Inferior parietal cortex (tissue), 1 donor: ENCODE measurements around the gene BMP6.

Experiments used
- DNase-seq: peaks from one replicate; pipeline ENCODE4 v3.0.0-alpha.2; 2016; ENCODE audit errors: extremely low spot score

The BMP6 gene

DNA sequence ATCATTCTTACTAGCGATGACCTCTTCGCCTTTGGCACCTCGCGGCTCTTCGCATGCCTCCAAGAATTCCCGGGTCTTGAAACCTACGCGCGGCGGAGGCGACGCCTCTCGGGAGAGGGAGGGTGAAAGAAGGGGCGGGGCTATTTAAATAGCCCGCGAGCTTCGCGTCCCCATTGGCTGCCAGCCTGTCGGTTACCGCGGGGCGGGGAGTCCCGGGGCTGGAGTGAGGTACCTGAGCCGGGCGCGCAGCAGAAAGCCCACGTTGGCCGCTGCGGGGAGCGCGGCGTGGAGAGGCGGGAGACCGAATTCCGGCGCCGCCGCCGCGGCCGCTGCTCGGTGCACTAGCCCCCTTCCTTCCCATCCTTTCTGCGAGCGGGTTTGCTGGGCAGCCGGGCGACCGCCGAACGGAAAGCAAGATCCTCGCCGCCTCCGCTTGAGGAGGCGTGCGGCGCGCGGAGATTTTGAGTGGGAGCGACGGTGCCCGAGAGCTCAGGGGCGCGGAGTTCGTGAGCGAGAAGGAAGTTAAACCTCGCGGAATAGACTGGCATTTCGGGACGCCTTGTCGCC, at the start of gene BMP6:
TSS of gene BMP6 (plus strand) at position 251 of the 567 bp plus-strand sequence. CDS start 857 bp downstream, outside the sequence.
- DNase-seq, result peak; percentile 72

DNA sequence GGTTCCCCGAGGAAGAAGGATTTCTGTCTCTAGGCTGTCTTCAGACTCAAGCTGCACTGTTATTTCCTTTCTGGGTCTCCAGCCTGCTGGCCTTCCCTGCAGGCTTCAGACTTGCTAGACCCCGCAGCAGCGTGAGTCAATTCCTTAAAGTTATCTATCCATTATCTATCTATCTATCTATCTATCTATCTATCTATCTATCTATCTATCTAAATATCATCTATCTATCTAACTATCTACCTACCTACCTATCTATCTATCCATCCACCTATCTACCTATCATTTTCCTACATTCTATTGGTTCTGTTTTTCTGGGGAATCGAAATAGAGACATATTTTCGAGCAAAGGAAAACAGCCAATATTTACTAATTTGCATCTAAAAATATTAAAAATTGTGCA, 48.7 kb upstream of the BMP6 start:
- no peak for DNase-seq

DNA sequence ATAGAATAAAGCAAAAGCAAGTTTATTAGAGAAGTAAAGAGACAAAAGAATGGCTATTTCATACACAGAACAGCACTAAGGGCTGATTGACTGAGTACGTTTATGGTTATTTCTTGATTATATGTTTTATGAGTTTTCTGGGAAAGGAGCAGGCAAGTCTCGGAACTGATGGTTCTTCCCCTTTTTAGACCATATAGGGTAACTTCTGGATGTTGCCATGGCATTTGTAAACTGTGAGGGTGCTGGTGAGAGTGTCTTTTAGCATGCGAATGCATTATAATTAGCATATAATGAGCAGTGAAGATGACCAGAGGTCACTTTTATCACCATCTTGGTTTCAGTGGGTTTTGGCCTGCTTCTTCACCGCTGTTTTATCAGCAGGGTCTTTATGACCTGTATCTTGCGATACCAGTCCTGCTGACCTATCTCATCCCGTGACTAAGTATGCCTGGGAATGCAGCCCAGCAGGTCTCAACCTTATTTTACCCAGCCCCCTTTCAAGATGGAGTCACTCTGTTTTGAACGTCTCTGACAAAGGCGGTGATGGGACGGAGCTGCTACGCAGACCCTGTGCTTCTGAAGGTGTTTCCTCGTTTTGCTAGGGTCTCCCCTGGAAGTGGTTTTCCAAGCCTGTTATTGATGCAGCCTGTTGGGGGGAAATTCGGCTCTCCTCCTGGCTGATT, 45.4 kb upstream of the BMP6 start:
- no peak for DNase-seq

DNA sequence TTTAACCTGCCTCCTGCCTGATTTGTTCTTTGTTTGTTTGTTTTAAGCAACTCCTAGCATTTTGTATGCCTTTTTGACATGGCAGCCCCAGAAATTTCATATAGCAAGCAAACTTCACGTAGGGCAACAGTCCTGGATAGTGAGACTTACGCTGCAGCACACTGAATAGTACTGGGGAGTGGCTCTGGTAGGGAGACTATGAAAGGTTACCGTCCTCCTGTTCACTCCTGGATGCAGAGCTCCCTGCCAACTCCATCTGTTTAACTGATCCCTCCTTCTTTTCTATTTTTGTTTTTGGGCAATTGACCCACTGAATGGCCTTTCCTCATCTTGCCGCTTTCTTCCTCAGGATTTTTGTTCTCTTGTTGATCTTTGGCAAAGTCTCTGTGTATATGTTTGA, 44.5 kb upstream of the BMP6 start:
- no peak for DNase-seq

DNA sequence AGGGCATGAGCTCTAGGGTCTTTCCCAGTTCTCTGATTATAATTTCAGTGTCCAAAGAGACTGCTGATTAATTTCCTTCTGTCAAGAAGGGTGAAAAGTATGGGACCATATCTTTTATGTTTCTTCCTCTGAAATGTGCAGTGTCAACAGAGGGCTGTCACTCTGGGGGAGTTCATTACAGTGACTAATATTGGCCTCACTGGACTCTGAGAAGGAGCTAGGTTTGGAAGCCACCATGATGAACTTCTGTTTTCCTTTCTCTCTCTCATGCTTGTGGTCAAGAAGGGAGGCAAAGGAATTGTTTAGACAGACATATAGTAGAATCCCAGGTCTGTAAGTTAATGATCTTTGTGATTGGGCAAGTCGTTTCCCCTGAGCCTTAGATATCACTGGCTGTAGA, 41.8 kb upstream of the BMP6 start:
- DNase-seq, result no peak

DNA sequence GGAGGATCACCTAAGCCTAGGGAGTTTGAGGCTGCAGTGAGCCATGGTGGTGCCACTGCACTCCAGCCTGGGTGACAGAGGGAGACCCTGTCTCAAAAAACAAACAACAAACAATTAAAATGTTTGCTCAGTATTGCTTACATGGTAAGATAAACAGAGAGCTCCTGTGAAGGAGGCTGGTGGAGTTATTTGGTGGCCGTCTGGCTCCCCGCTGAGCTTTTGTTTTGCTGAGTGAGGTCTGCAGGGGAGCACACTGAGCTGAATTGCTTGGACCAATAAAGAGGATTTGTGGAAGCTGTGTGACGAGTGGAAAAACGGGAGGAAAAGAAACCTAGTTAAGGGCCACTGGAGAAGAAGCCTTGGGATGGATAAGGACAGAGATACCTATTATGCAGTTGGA, 41.1 kb upstream of the BMP6 start:
- DNase-seq, result no peak

DNA sequence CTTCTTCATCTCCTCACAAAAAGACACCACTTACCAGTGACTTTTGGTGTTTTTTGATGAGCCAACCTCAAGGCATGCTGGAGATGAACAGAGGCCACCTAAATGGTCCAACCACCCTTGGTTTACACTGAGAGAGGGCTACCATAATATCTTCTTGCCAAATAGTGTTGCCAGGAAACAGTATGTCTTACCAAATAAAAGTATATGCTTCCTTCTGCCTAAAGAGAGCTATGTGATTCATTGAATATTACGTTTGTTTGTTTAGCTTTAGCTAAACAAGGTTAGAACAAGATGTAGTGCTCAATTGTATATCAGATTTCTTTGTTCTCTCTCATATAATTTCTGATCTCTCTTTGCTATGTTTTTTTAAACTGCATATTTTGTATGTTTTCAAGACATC, 40.6 kb upstream of the BMP6 start:
- no peak for DNase-seq

DNA sequence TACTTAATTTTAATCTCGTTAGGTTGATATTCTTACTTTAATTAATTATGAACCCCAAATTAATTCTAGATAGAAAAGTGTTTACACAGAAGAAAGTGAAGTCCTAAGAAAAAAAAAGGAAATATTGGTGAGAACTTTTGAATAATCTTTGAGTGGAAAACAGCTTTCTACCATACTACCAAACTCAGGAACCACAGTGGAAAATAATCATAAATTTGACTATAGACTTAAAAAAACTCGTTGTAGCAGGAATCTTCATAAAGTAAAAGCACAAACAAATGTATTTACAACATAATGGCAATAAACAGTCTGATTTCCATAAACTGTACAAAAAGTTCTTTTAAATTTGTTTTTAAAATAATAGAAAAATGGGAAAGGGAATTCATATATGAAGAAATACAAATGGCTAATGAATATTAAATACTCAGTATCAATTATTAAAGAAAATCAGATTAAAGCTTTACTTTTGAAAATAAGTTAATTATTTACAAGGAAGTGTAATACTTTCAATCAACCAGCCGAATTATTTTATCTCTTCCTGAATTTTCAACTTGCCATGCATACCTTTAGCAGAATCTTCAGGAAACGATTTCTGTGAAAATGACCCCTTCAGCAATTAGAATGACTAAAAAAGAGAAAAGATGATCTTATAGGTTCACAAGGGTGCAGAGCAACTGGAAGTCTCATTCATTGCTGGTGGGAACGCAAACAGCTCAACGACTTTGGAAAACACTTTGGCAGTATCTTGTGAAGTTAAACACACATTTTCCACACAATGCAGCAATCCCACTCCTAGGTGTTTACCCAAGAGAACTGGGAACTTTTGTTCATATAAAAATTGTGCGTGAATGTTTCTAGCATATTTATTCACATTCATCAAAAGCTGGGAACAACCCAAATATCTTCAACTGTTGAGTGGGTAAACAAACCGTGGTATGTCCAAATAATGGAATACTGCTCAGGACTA, 38.5 kb upstream of the BMP6 start:
- DNase-seq, result no peak

DNA sequence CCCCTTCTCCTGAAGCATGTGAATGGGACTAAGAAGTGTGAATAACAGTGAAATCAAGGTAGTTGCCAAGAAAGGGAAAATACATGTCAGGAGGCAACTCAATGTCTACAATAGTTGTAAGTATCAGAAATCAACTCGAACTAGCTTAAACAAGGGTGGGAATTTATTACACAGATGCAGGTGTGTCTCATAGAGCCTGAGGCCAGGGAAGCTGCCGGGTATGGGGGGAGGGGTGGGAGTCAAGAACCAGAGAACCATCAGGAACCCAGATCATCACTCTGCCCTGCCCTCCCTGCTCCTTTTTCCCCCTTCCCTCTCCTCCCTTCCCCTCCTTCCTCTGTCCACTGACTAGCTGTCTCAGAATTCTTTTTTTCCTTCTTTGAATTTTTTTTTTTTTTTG, 34.9 kb upstream of the BMP6 start:
- no peak for DNase-seq

DNA sequence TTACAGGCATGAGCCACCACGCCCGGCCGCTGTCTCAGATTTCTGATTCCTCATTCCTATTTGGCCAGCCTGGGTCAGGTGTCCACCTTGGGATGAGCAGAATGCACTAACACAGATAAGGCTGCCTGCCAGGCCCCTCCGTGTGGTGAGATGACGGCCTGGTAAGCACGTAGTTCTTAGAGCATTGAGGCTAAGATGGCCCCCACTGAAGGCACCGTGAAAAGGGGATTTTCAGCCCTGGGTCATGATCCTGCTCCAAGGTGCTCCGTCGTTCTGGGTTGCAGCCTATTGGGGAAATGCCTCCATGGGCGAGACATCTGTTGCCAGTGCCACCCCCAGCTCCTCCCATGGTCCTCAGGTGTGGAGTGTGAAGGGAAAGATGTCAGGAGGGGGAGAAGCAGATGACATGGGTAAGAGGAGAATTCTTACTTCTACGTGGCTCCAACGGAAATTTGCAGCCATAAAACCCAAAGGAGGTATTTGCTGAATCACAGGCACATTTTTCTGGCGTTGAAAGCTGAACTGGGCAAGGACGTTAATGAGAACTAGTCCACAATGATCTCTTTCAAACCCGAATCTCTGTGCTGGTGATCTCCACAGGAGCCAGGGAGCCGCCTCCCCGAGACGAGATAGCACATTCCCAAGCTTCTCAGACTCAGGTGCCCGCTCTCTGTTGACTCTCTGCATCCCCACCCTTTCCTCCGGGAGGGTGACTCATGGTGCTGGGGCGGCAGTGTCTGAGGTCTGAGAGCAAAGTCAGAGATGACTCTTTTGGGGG, 34.0 kb upstream of the BMP6 start:
- DNase-seq, result no peak

DNA sequence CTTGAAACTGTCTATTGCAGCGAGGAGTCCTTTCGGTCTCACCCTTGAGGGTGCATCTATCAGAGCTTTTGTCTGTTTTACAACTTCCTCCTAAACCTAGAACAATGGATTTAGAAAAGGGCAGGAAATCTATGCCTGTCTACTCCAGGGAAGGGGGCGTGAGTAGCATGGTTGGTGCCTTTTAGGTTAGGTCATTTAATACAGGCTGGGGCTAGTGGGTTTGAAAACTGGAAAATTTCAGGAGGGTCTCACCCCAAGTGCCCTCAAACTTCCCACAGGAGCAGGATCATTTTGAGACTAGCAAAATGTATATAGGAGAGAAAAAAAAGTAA, 33.5 kb upstream of the BMP6 start:
- no peak for DNase-seq

DNA sequence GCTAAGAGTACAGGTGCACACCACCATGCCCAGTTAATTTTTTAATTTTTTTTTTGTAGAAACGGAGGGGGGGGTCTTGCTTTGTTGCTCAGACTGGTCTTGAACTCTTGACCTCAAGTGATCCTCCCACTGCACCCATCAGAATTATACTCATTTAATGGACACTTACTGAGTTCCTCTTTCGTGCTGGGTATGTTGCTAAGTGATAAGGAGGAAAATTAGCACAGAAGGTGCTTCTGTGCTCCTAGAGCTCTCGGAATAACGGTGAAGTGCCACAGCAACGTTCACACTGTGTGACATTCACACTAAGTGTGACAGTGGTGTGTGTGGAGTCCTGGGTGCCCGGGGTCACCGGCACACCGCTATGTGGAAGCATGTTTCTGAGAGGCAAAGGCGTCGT, 32.1 kb upstream of the BMP6 start:
- DNase-seq, result no peak

DNA sequence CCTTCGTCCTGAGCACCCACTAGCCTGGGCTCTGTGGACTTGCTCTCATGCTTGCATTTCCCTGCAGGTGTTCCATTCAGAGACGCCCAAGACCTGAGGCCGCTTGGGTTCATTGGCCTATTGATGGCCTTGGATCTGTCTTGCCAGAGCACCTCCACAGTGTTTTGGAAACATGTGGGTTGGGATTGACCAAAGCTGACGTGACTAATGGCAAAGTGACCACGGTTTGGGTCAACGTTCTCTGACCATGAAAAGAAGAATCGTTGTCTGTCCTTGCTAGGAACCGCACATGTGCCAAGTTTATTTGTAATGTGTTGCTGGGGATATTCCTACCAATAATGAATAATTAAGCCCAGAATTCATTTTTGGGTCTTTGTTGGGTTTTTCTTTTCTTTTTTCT, 29.8 kb upstream of the BMP6 start:
- DNase-seq, result no peak

DNA sequence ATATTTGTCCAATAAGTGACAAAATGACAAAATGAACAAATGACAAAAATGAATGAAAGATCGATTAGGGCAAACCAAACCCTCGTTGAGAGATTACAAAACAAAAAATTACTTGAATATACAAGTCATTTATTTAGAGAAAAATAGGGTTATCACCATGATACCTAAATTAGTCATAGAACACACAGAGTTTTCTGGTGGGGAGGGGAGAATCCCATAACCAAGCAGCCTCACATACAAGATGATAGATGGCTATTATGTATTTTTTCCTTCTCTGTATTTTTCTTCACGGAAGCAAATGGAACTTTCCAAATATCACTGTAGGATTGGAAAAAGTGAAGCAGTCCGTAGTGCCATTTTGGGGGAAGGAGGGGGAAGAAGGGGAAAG, 28.5 kb upstream of the BMP6 start:
- DNase-seq, result no peak

DNA sequence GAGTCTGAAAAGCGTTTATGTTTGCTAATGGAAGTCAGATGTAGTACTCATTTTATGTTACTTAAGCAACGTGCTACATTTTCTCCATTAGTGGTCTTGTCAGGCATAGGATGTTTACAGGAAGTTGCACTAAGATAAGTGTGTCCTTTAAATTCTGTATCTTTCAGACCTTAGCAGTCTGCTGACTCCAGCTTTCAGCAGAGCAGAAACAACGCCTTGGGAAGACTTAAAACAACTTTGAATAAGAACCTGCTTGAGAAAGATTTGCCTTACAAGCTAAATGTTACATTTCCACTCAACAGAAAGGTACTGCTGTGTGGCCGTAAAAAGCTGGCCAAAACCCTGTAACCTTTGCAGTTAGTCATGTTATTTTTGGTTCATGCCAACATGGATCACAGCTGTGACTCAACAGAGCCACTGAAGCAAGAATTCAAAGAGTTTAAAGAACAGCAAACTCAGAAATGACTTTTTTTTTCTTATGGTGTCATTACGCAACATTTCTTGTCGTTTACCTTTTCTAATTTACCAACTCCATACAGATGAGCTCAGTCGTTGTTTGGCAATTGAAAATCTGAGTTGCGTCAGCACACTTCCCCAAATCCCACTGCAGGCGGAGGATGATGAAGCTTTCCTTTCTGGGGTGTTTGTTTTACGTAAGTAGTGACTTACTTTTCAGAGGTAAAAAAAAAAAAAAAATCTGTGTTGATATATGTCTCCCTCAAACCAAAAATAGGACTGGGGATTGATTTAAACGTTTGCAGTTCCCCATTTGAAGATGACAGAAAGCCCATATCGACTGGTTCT, 27.9 kb upstream of the BMP6 start:
- no peak for DNase-seq

DNA sequence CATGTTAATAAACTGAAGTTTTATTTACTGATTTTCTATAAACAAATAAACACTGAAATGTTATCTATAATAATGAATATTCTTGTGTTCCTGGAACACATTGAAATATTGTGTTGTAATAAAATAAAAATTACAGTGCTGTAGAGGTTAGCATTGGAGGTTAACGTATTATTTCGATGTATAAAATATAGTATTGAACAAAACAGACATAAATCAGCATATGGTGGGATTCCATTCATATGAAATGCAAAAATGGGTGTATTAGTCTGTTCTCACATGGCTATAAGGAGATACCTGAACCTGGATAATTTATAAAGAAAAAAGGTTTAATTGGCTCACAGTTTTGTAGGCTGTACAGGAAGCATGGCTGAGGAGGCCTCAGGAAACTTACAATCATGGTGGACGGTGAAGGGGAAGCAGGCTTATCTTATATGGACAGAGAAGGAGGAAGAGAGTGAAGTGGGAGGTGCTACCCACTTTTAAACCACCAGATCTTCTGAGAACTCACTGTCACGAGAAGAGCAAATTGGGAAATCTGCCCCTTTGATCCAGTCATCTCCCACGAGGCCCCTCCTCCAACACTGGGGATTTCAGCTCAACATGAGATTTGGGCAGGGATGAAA, 24.6 kb upstream of the BMP6 start:
- no peak for DNase-seq

DNA sequence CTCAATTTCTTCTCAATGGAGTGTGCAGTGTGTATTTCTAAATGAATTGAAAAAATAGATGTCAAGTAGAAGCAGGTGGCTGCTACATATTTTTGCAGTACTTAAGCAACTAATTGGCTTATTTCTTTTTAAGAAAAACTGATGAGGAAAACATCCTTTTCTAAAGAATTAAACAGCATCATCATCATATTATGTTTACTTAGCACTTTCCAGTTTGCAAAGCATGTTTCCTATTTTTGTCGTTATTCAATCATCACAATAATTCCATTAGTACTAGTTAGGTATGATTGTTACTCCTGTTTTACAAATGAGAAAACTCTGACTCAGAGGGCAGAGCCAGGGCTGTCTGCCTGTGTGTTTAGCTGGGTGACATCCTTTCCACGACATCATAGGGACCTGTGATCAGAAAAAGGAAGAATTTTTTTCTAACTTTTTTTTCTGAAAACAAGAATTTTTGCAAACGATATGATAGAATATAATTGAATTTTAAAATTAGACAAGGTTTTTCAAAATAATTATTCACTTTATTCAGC, 22.7 kb upstream of the BMP6 start:
- DNase-seq, result no peak

DNA sequence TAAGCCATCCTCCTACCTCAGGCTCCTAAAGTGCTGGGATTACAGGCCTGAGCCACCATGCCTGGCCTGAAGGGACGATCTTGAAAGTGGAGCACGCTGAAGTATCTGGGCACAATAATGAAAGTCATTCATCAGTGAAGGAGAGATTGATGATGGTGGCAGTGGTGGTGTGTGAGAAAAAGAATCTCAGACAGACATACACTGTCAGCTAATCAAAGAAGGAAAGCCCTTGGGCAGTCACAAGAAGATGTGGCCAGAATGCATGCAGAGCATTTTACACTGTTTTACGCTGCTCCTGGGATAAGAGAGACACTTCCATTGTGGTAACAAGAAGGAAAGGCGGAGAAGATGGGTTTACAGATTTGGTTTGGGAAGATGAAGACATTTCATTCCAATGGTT, 20.4 kb upstream of the BMP6 start:
- no peak for DNase-seq

DNA sequence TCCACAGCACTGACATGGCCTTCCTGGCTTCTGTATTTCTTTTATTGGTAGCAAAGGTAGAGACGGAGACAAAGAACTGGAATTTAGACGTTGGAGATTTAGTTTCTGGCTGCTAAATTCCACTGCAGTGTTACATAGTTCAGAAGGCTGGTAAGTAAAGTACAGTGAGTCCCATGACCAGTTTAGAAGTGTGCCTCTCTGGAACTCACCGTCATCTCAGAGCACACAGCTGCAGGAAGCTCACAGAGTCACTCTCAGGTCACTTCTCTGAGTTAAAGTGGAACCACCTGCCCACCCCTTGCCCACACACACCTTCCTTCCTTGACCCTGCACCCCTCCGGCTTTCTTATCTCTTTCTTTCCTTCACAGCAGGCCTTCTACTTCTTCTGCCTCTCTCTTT, 19.6 kb upstream of the BMP6 start:
- DNase-seq, result no peak

DNA sequence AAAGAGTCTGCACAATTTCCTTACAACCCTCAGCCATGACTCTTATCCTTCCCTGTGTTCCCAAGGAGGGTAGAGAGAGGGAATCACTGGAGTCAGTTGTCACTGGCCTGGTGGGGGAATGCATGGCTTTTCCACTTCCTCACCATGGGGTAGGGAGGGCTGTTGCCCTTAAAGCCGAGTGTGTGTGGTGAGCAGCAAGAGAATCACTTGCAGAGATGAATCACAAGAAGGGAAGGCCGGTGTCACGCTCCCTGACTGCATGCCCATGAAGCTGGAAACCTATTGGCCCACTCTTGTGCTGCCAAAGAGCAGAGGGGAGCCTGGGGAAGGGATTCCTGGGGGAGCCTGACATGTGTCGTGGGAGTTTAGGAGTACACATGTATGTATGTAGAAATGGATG, 18.1 kb upstream of the BMP6 start:
- no peak for DNase-seq
